Activated CD4-positive, alpha-beta T cell treated with anti-CD3 and anti-CD28 coated beads for 36 hours (primary cell): Measurements from ENCODE around the gene BTG1. TPM values are rescaled to one million over a fixed set of nuclear protein-coding genes. Genes with fewer than 3 reads are reported as not detected.
"Not testable (repeated sequence)": the region's sequence is repeated elsewhere in the genome, so short reads cannot be mapped to it uniquely, and the experiment has no call there.

ENCODE experiments used
- ATAC-seq: fragments of 200-7000 bp; cut with Tn5 transposase; one replicate; pipeline ENCODE4 v1.10.0; 2021; ENCODE audit warnings: mild to moderate bottlenecking, moderate library complexity
- CTCF ChIA-PET: fragments of 350-600 bp; sonication (Branson Sonifier 250); formaldehyde crosslinking; loops from one replicate; lab custom pipeline; 2021; ENCODE audit warnings: antibody characterized with exemption; lab: Charles Lee
- POLR2A ChIA-PET: fragments of 350-600 bp; sonication (Branson Sonifier 250); formaldehyde crosslinking; loops from one replicate; lab custom pipeline; 2021; ENCODE audit warnings: antibody characterized with exemption, inconsistent platforms; lab: Charles Lee
- DNase-seq: peaks from one replicate; pipeline ENCODE4 v3.0.0-alpha.2; 2020
- H3K27ac Mint-ChIP-seq: one replicate; pipeline ENCODE4 v1.8.0; 2021; ENCODE audit warnings: mixed read lengths
- H3K27me3 Mint-ChIP-seq: one replicate; pipeline ENCODE4 v1.8.0; 2021; ENCODE audit warnings: mixed read lengths
- H3K36me3 Mint-ChIP-seq: one replicate; pipeline ENCODE4 v1.8.0; 2021; ENCODE audit warnings: low read depth, mixed read lengths
- H3K4me1 Mint-ChIP-seq: one replicate; pipeline ENCODE4 v1.8.0; 2021; ENCODE audit warnings: mixed read lengths
- H3K4me3 Mint-ChIP-seq: one replicate; pipeline ENCODE4 v1.8.0; 2021; ENCODE audit warnings: mild to moderate bottlenecking, moderate library complexity, mixed read lengths
- H3K9me3 Mint-ChIP-seq: one replicate; pipeline ENCODE4 v1.8.0; 2021; ENCODE audit warnings: low read depth, mixed read lengths
- intact Hi-C, 2 experiments: fragments of 100-400 bp; cut with DNase I in 1 of 2; cut with micrococcal nuclease in 1 of 2; formaldehyde crosslinking; loops; one replicate each; pipeline versions ENCODE4 v1.14.2 to v1.15.1; 2022 to 2024; cut with DNase I, micrococcal nuclease
- total RNA-seq, 2 experiments: library from RNA; stranded (reverse); gene quantifications; one replicate each; pipeline ENCODE4 v1.2.3, GENCODE V29; 2021

Gene BTG1
- total RNA-seq, 2 experiments from 2014 or later, result 76.6 to 131 TPM

DNA sequence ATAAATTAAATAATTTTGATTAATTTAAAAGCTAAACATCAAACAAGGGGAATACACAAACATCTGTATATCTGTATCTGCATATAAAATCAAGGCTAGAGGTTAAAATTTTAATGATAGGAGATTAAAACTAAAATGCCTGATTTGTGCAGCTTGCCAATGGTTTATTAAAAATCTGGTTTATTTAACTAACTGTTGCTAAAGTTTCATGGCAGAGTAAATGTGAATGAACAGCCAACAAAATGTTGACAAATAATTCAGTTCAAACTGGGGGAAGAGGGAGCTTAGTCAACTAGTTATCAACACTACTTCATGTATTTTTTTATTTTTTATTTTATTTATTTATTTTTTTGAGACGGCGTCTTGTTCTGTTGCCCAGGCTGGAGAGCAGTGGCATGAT lies 43.0 kb downstream of the BTG1 start:
- CTCF ChIA-PET, result interaction anchor here (0.6 kb wide), 2 partner anchors 183 to 246 kb away, joined by 3 to 4 read pairs; no protein-coding TSS in a partner anchor
- Mint-ChIP-seq H3K36me3 (peaks cover 11% of the 10 kb centered on the region), H3K9me3 (peaks cover 14% of the 10 kb centered on the region), H3K4me3 (no peak overlapping the region), H3K27ac (no peak overlapping the region), H3K4me1 (peaks cover 37% of the 10 kb centered on the region), H3K27me3 (no peaks in the 10 kb centered on the region)
- POLR2A ChIA-PET, result no interaction called here
- ATAC-seq (no peak), DNase-seq (no peak)
- intact Hi-C loops, result no loop called here

GRCh38 chr12:92098594-92099380 lies 46.9 kb downstream of the BTG1 start:
- ChIA-PET CTCF (interaction anchor here (0.8 to 1.0 kb wide), 2 partner anchors 16 to 471 kb away, joined by 3 read pairs; no protein-coding TSS in a partner anchor), POLR2A (interaction anchor here (0.6 to 0.9 kb wide), 4 partner anchors 47 to 442 kb away, joined by 3 to 8 read pairs (median 4); partner anchors contain the start of gene BTG1)
- H3K4me3 Mint-ChIP-seq, result no peak overlapping the region
- no peaks in the 10 kb centered on the region for H3K27me3 Mint-ChIP-seq
- intact Hi-C loops, result loop anchor here in 1 of 2 experiments (5.0 kb wide), 2 partner anchors 34 to 41 kb away; no protein-coding TSS in a partner anchor
- peaks cover 14% of the 10 kb centered on the region for H3K9me3 Mint-ChIP-seq
- H3K27ac Mint-ChIP-seq, result no peak overlapping the region
- ATAC-seq (no peak), DNase-seq (no peak)
- peaks cover 11% of the 10 kb centered on the region for H3K36me3 Mint-ChIP-seq
- H3K4me1 Mint-ChIP-seq, result peaks cover 34% of the 10 kb centered on the region

DNA sequence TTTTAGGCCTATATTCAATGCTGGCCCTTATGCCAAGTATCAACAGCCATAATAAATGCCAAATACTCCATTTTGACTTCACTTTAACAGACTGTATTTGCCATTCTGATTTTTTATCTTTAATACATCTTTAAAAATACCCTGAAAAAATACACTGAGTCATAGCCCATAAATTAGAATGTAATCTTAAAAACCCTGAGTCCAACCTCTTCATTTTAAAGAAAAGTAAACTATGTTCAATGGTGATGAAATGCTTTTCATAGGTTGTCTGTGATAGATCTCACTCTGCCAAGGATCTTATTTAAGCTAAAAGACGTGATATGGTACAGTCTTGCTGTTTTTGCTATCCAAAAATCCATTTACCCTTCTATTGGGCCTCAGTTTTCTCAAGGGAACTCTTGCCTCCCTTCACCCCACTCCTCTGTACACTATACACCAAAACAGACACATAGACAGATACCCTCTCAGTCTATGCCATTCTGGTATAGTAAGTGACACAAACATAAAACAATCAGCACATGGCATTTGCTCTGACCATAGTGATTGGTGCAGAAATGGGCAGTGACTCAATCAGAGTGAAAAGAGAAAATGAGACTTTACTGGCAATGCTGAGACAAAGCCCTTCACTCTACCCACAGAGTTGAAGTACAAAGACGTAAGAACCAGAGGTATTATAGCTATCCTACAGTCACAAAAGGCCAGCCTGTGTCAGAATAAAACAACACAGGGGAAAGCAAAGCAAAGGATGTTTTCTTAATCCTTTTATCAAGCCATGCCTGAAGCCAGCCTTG lies 49.1 kb downstream of the BTG1 start:
- Mint-ChIP-seq H3K27me3 (no peaks in the 10 kb centered on the region), H3K4me3 (no peak overlapping the region), H3K36me3 (peaks cover 11% of the 10 kb centered on the region), H3K9me3 (peaks cover 14% of the 10 kb centered on the region), H3K27ac (peak overlapping the region; percentile 71), H3K4me1 (peaks cover 34% of the 10 kb centered on the region)
- DNase-seq (peak; percentile 28), ATAC-seq (peak; percentile 98)
- ChIA-PET POLR2A (interaction anchor here (0.6 to 1.1 kb wide), 3 partner anchors 10 to 49 kb away, joined by 3 to 4 read pairs (median 3); no protein-coding TSS in a partner anchor), CTCF (interaction anchor here (0.6 to 1.6 kb wide), 9 partner anchors 29 to 486 kb away, joined by 3 to 5 read pairs (median 3); no protein-coding TSS in a partner anchor)
- intact Hi-C loops, result loop anchor here in 1 of 2 experiments (5.0 kb wide), 2 partner anchors 36 to 39 kb away; no protein-coding TSS in a partner anchor

DNA sequence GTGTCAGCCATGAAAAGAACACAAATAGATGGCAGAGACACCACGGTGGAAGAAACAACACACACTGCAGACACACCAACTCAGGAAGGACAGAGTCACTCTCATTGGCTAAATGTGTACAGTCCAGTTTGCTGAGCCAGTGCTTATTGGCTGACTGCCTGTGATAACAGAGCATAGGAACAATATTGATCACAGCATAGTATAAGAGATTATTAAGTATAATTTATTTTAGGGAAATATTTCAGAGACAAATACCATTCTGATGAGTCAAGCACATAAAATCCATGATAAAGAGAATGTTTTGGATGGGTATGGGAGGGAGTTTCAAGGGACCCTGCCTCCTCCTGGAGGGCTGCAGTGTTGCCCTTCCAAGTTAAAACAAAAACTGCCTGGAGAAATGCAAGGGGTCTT lies 50.9 kb downstream of the BTG1 start:
- ChIA-PET POLR2A (interaction anchor here (0.6 kb wide), 1 partner anchor 297 kb away, joined by 3 read pairs; no protein-coding TSS in a partner anchor), CTCF (no interaction called here)
- peaks cover 5% of the 10 kb centered on the region for H3K9me3 Mint-ChIP-seq
- H3K4me1 Mint-ChIP-seq, result peaks cover 31% of the 10 kb centered on the region
- H3K27ac Mint-ChIP-seq, result no peak overlapping the region
- H3K27me3 Mint-ChIP-seq, result no peaks in the 10 kb centered on the region
- no peak overlapping the region for H3K4me3 Mint-ChIP-seq
- no peak for ATAC-seq
- intact Hi-C loops, result loop anchor here in 1 of 2 experiments (5.0 kb wide), 2 partner anchors 37 to 38 kb away; no protein-coding TSS in a partner anchor
- H3K36me3 Mint-ChIP-seq, result peaks cover 8% of the 10 kb centered on the region
- no peak for DNase-seq

DNA sequence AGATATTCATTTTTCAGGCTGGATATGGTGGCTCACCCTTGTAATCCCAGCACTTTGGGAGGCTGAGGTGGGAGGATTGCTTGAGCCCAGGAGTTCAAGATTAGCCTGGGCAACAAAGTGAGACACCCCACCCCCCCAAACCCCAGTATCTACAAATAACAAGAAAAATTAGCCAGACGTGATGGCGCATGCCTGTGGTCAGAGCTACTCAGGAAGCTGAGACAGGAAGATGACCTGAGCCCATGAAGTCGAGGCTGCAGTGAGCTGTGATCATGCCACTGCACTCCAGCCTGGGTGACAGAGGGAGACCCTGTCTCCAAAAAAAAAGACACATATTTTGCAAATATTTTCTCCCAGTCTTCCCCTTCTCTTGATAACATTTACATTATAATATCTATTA lies 51.3 kb downstream of the BTG1 start:
- H3K9me3 Mint-ChIP-seq, H3K27ac Mint-ChIP-seq, DNase-seq, CTCF ChIA-PET, H3K36me3 Mint-ChIP-seq, ATAC-seq, POLR2A ChIA-PET, intact Hi-C loops, H3K4me3 Mint-ChIP-seq, H3K27me3 Mint-ChIP-seq: not testable (repeated sequence)
- H3K4me1 Mint-ChIP-seq, result peaks cover 36% of the 10 kb centered on the region
